ENCODE measurements around the gene NEK11.

NEK11 gene

DNA sequence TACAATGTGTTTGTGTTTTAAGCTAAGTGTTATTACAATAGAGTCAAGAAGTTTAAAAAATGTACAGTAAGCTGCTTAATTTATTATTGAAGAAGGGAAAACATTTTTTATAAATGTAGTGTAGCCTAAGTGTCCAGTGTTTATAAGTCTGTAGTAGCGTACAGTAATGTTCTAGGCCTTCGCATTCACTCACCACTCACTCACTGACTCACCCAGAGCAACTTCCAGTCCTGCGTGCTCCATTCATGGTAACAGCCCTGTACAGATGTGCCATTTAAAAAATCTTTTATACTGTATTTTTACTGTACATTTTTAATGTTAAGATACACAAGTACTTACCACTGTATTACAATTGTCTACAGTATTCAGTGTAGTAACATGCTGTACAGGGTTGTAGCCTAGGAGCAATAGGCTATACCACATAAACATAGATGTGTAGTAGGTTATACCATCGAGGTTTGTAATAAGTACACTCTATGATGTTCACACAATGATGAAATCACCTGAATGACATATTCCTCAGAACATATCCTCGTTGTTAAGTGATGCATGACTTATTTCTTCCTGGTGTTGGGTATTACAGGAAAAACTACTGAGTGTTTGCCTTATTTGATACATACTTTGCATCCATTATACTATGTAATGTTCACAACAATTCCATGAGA lies 198.3 kb downstream of the NEK11 start:
- Histone ChIP-seq H3K9ac (ENCODE audit: low read depth, low read length) (no peak overlapping the region), H3K27me3 (ENCODE audit: control insufficient read depth, insufficient read depth, low read length) (no peaks in the 10 kb centered on the region)

DNA sequence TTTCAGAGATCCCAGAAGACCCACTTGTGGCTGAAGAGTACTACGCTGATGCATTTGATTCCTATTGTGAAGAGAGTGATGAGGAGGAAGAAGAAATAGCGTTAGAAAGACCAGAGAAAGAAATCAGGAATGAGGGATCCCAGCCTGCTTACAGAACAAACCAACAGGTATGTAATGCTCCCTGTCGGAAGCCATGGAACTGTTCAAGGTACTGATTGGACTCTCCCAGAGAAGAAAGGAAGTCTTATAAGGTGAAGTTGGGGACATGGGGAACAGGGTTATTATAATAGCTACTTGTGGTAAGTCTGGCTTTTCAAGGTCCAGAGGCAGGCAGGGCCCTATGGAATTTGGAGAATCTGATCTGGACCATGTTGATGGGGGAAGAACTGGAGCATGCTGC lies 201.8 kb downstream of the NEK11 start:
- Histone ChIP-seq H3K36me3 (ENCODE audit: control insufficient read depth, insufficient read depth, low read length) (no peaks in the 10 kb centered on the region), H3K9ac (ENCODE audit: low read depth, low read length) (no peak overlapping the region), H3K9me3 (ENCODE audit: control insufficient read depth, insufficient read depth, low read length) (no peaks in the 10 kb centered on the region), H3K4me1 (ENCODE audit: control insufficient read depth, insufficient read depth, low read length) (no peaks in the 10 kb centered on the region; the same call in 1 of the 2 replicates), H3K4me3 (ENCODE audit: low read depth, low read length) (no peak overlapping the region), H3K27me3 (ENCODE audit: control insufficient read depth, insufficient read depth, low read length) (no peaks in the 10 kb centered on the region), H3K27ac (ENCODE audit: low read depth, low read length) (no peak overlapping the region)

More for the DNA sequence above, 198.3 kb downstream of the NEK11 start:
- H3K27ac ChIP-seq (ENCODE audit: low read depth, low read length): no peak overlapping the region
- H3K9me3 ChIP-seq (ENCODE audit: control insufficient read depth, insufficient read depth, low read length): no peaks in the 10 kb centered on the region
- H3K4me1 ChIP-seq (ENCODE audit: control insufficient read depth, insufficient read depth, low read length): no peaks in the 10 kb centered on the region; the same call in 1 of the 2 replicates
- H3K4me3 ChIP-seq (ENCODE audit: low read depth, low read length): no peak overlapping the region
- H3K36me3 ChIP-seq (ENCODE audit: control insufficient read depth, insufficient read depth, low read length): no peaks in the 10 kb centered on the region

DNA sequence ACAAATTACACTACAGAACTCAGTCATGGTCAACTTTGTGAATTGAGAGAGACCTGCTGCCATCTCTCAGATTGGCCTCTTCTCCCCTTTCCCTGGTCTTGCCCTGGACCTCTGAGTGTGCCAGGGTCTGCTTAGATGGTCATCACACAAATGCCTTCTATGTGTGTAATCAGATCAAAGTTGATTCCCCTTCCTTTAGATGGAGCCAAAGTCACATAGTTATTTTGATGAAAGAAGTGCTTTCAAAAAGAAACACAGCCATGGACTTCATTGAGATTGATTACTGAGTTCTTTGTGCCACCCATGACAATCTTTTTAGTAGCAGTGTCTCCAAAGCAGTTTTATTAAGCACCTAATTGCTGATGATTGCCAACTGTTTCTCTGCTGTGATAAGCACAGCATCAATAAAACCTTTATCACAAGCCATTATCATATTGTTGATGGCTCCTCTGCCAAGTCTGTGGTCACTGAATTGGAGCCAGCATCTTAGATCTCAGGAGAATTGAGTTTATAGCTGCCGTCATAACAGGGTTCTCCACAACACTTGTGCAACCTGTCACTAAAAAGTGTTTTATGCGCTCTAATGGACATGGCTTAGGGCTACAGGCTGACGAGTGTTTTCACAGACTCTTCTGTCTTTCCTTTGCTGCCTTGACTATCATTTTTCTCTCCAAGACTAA lies 205.2 kb downstream of the NEK11 start:
- Histone ChIP-seq H3K36me3 (ENCODE audit: control insufficient read depth, insufficient read depth, low read length) (no peaks in the 10 kb centered on the region), H3K9me3 (ENCODE audit: control insufficient read depth, insufficient read depth, low read length) (no peaks in the 10 kb centered on the region), H3K27me3 (ENCODE audit: control insufficient read depth, insufficient read depth, low read length) (no peaks in the 10 kb centered on the region), H3K9ac (ENCODE audit: low read depth, low read length) (no peak overlapping the region), H3K4me1 (ENCODE audit: control insufficient read depth, insufficient read depth, low read length) (no peaks in the 10 kb centered on the region; the same call in 1 of the 2 replicates), H3K4me3 (ENCODE audit: low read depth, low read length) (no peak overlapping the region), H3K27ac (ENCODE audit: low read depth, low read length) (no peak overlapping the region)

DNA sequence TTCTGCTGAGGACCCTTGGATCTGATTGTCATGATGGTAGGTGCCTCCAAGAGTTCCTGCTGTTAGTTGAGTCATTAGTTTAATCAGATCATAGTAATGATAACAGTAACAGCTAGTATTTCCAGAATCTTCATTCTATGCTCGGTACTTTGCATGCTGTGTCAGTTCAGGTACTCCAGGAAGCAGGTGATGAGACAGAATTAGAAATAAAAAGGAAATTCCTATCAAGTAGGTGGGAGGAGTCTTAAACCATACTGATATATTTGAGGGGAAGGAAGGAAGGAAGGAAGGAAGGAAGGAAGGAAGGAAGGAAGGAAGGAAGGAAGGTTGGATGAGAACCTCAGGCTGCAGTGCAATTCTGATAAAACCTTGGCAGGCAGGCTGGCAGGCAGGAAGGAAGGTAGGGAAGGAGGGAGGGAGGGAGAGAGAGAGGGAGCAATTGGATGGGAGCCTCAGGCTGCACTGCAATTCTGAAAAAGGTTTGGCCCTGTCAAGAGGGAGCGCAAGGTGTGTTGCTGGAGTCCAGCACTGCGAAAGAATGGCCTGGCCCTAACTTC lies 206.1 kb downstream of the NEK11 start:
- Histone ChIP-seq H3K4me1 (ENCODE audit: control insufficient read depth, insufficient read depth, low read length) (no peaks in the 10 kb centered on the region; the same call in 1 of the 2 replicates), H3K36me3 (ENCODE audit: control insufficient read depth, insufficient read depth, low read length) (no peaks in the 10 kb centered on the region), H3K9ac (ENCODE audit: low read depth, low read length) (no peak overlapping the region), H3K4me3 (ENCODE audit: low read depth, low read length) (no peak overlapping the region), H3K27ac (ENCODE audit: low read depth, low read length) (no peak overlapping the region), H3K27me3 (ENCODE audit: control insufficient read depth, insufficient read depth, low read length) (no peaks in the 10 kb centered on the region), H3K9me3 (ENCODE audit: control insufficient read depth, insufficient read depth, low read length) (no peaks in the 10 kb centered on the region)

DNA sequence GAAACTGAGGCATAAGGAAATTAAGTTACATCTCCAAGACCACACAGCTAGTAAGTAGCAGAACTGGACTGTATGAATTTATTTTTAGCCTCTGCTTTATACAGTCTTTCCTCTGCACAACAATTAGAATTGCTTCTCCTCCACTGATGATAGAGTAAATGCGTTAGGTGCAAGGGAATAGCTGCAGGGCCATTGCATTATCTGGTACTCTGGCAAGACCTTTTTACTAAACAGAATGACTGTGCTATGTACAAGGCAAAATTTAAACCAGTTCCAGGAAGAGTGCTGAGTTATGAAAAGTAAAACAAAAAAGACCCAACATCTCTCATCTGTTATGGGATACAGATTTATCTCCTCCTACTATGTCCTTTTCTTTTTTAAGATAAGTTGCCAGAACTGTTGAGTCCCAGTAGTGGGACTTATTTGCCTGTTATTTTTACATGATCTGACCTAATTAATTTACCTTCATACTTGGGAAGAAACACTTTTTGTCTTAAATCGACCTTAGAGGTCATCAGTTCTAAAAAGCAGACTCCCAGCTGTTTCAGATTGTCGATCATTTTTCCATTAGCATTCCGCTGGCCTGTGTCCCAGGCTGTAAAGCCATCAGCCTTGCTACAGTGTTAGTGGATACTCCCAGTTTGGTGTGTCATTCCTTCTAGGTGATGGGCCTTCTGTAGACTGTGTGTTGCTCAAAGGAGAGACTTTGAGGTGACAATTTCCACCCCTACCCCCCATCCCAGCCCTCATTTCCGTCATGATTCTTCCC lies 207.4 kb downstream of the NEK11 start:
- no peak overlapping the region for H3K4me3 ChIP-seq (ENCODE audit: low read depth, low read length)
- H3K4me1 ChIP-seq (ENCODE audit: control insufficient read depth, insufficient read depth, low read length): no peaks in the 10 kb centered on the region
- H3K36me3 ChIP-seq (ENCODE audit: control insufficient read depth, insufficient read depth, low read length): no peaks in the 10 kb centered on the region
- H3K9ac ChIP-seq (ENCODE audit: low read depth, low read length): no peak overlapping the region
- H3K9me3 ChIP-seq (ENCODE audit: control insufficient read depth, insufficient read depth, low read length): no peaks in the 10 kb centered on the region
- H3K27me3 ChIP-seq (ENCODE audit: control insufficient read depth, insufficient read depth, low read length): no peaks in the 10 kb centered on the region
- no peak overlapping the region for H3K27ac ChIP-seq (ENCODE audit: low read depth, low read length)

DNA sequence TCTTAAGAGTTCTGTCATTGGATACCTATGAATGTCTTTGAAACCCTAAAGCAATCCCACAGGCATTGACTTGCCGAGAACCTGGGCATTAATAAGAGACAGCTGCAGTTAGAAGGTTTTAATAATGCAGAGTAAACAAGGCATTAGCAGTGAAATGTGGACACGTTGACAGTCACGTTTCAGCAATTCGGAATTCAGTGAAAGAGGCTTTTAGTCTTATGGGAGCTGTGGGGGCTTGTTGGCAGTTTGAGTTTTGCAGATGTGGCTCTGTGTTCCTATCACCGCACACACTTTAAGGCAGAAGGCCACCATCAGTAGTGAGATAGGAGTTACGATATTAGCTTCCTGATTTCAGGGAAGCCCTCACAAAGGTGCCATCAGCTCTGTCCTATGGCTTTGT lies 209.7 kb downstream of the NEK11 start:
- H3K27me3 ChIP-seq (ENCODE audit: control insufficient read depth, insufficient read depth, low read length): no peaks in the 10 kb centered on the region
- no peak overlapping the region for H3K4me3 ChIP-seq (ENCODE audit: low read depth, low read length)
- H3K9me3 ChIP-seq (ENCODE audit: control insufficient read depth, insufficient read depth, low read length): no peaks in the 10 kb centered on the region
- no peaks in the 10 kb centered on the region for H3K4me1 ChIP-seq (ENCODE audit: control insufficient read depth, insufficient read depth, low read length)
- H3K9ac ChIP-seq (ENCODE audit: low read depth, low read length): no peak overlapping the region
- H3K36me3 ChIP-seq (ENCODE audit: control insufficient read depth, insufficient read depth, low read length): no peaks in the 10 kb centered on the region
- no peak overlapping the region for H3K27ac ChIP-seq (ENCODE audit: low read depth, low read length)

DNA sequence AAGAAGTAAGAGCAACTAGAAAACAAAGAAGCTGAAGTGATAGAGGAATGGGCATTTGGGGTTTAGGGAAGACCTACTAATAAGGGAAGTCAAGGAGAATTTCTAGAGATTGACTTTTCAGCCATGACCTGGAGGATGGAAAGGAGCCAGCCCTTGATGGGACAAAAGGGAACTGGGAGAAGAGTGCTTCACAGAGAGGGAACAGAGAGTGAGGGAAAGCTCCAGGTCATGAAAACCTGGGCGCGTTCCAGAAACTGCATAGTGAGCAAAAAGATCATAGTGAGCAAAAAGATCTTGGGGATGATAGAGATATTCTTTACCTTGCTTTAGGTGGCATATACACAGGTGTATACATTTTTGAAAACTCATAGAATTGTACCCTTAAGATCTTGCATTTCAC lies 211.8 kb downstream of the NEK11 start:
- Histone ChIP-seq H3K9me3 (ENCODE audit: control insufficient read depth, insufficient read depth, low read length) (no peaks in the 10 kb centered on the region), H3K27ac (ENCODE audit: low read depth, low read length) (no peak overlapping the region), H3K9ac (ENCODE audit: low read depth, low read length) (no peak overlapping the region)

DNA sequence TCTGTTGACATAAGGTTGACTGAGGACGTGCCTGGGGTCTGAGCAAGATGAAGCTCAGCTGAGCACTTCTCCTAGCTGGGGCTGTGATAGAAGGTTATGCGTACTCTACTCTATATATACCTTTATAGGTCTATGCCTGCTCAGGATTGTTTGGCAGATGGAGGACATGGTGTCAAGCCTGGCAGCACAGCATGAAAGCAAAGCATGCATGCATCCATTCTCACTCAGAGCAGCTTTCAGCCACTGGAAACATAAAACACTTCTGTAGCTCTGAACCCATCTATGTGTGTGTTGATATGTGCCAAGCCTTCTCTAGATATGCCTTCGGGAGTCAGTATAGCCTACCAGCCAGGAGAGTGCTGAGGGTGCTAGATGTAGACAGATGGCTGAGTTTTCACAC lies 212.6 kb downstream of the NEK11 start:
- H3K9me3 ChIP-seq (ENCODE audit: control insufficient read depth, insufficient read depth, low read length): no peaks in the 10 kb centered on the region
- H3K4me3 ChIP-seq (ENCODE audit: low read depth, low read length): no peak overlapping the region
- H3K36me3 ChIP-seq (ENCODE audit: control insufficient read depth, insufficient read depth, low read length): no peaks in the 10 kb centered on the region
- H3K9ac ChIP-seq (ENCODE audit: low read depth, low read length): no peak overlapping the region
- H3K27me3 ChIP-seq (ENCODE audit: control insufficient read depth, insufficient read depth, low read length): no peaks in the 10 kb centered on the region
- H3K27ac ChIP-seq (ENCODE audit: low read depth, low read length): no peak overlapping the region
- H3K4me1 ChIP-seq (ENCODE audit: control insufficient read depth, insufficient read depth, low read length): no peaks in the 10 kb centered on the region

More for the DNA sequence above, 211.8 kb downstream of the NEK11 start:
- H3K4me3 ChIP-seq (ENCODE audit: low read depth, low read length): no peak overlapping the region
- H3K36me3 ChIP-seq (ENCODE audit: control insufficient read depth, insufficient read depth, low read length): no peaks in the 10 kb centered on the region
- H3K27me3 ChIP-seq (ENCODE audit: control insufficient read depth, insufficient read depth, low read length): no peaks in the 10 kb centered on the region
- H3K4me1 ChIP-seq (ENCODE audit: control insufficient read depth, insufficient read depth, low read length): no peaks in the 10 kb centered on the region

DNA sequence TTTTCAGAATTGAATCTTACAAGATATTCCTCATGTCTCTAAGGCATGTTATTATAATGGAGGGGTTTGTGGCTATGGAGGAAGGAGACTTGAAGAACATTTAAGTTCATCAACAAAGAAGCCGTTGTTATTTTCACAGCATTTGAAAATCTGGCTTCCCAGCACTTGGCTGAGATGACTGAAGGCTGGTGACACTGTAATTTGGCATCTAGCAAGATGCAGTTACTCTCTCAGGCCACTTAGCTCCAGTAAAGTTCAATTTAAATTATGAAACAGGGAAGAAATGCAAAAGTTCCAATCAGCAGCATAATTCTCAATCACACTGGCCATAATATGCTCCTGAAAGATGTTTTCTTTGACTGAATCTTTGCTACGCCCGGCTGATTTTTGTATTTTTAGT lies 215.5 kb downstream of the NEK11 start:
- Histone ChIP-seq H3K9ac (ENCODE audit: low read depth, low read length) (no peak overlapping the region), H3K4me3 (ENCODE audit: low read depth, low read length) (no peak overlapping the region)

DNA sequence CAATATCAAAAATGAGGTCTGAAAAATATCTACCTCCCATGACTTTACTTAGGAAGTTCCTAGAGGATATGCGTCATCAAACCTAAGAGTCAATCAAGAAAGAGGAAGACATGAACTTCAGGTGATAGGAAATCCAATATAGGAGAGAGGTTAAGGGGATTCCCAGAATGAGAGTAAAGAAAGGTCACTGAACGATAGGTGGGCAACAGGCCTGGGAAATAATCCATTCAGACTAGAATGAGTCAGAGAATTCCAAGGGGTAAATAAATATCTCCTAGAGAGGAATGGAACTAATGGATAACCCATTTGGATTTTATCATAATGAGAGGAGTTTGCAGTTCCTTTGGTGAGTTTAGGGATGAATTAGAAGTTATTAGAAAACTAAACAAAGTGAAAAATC lies 223.8 kb downstream of the NEK11 start:
- no peak overlapping the region for H3K27ac ChIP-seq (ENCODE audit: low read depth, low read length)
- no peak overlapping the region for H3K9ac ChIP-seq (ENCODE audit: low read depth, low read length)
- H3K36me3 ChIP-seq (ENCODE audit: control insufficient read depth, insufficient read depth, low read length): no peaks in the 10 kb centered on the region
- H3K9me3 ChIP-seq (ENCODE audit: control insufficient read depth, insufficient read depth, low read length): 0 out of 2 replicates have a peak, but pooled peaks cover 3% of the 10 kb centered on the region
- H3K4me3 ChIP-seq (ENCODE audit: low read depth, low read length): no peak overlapping the region
- H3K4me1 ChIP-seq (ENCODE audit: control insufficient read depth, insufficient read depth, low read length): no peaks in the 10 kb centered on the region
- H3K27me3 ChIP-seq (ENCODE audit: control insufficient read depth, insufficient read depth, low read length): no peaks in the 10 kb centered on the region

More for the DNA sequence above, 215.5 kb downstream of the NEK11 start:
- Histone ChIP-seq H3K27me3 (ENCODE audit: control insufficient read depth, insufficient read depth, low read length) (no peaks in the 10 kb centered on the region), H3K4me1 (ENCODE audit: control insufficient read depth, insufficient read depth, low read length) (no peaks in the 10 kb centered on the region), H3K36me3 (ENCODE audit: control insufficient read depth, insufficient read depth, low read length) (no peaks in the 10 kb centered on the region), H3K27ac (ENCODE audit: low read depth, low read length) (no peak overlapping the region), H3K9me3 (ENCODE audit: control insufficient read depth, insufficient read depth, low read length) (no peaks in the 10 kb centered on the region)

DNA sequence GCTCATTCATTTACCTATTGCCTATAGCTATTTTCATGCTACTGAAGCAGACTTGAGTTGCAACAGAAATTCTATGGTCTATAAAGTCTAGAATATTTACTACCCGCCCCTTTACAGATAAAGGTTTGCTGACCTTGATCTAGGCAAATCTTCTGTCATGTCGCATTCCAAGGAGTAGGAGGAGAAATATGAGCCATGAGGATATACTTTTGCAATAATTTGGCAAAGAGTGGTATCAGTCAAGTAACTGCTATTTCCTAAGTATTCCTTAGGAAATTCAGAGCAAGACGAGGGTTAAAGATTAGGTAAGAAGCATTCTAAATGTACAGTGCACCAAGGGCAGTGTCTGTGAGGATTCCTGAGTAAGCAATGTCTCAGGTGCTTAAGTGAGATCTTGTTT lies 233.8 kb downstream of the NEK11 start:
- no peaks in the 10 kb centered on the region for H3K36me3 ChIP-seq (ENCODE audit: control insufficient read depth, insufficient read depth, low read length)
- no peaks in the 10 kb centered on the region for H3K27me3 ChIP-seq (ENCODE audit: control insufficient read depth, insufficient read depth, low read length)
- no peak overlapping the region for H3K9ac ChIP-seq (ENCODE audit: low read depth, low read length)
- H3K4me1 ChIP-seq (ENCODE audit: control insufficient read depth, insufficient read depth, low read length): no peaks in the 10 kb centered on the region
- no peaks in the 10 kb centered on the region for H3K9me3 ChIP-seq (ENCODE audit: control insufficient read depth, insufficient read depth, low read length)
- H3K4me3 ChIP-seq (ENCODE audit: low read depth, low read length): no peak overlapping the region
- no peak overlapping the region for H3K27ac ChIP-seq (ENCODE audit: low read depth, low read length)

Data from HUES48 (cell line).